WTC11 (cell line): ENCODE results near the gene GLMN. TPM values are rescaled to one million over a fixed set of nuclear protein-coding genes. Genes with fewer than 3 reads are reported as not detected.

Source experiments
- ATAC-seq: fragments of 200-7000 bp; cut with Tn5 transposase; 2 replicates; pipeline ENCODE4 v1.10.0; 2021; ENCODE audit warnings: mild to moderate bottlenecking, moderate library complexity
- CTCF ChIA-PET: fragments of 300-600 bp; sonication (Branson Sonifier 250); formaldehyde crosslinking; loops from one replicate; lab custom pipeline; 2021; ENCODE audit warnings: antibody characterized with exemption; lab: Charles Lee
- POLR2A ChIA-PET: fragments of 350-600 bp; sonication (Branson Sonifier 250); formaldehyde crosslinking; loops from one replicate; lab custom pipeline; 2021; ENCODE audit warnings: antibody characterized with exemption; lab: Charles Lee
- DNase-seq: peaks from one replicate; pipeline ENCODE4 v3.0.0; 2021; ENCODE audit warnings: low spot score
- H3K27ac Mint-ChIP-seq: 2 replicates; pipeline ENCODE4 v1.8.0; 2021; ENCODE audit warnings: mixed read lengths
- H3K27me3 Mint-ChIP-seq: 2 replicates; pipeline ENCODE4 v1.8.0; 2021; ENCODE audit warnings: low read depth, mild to moderate bottlenecking, moderate library complexity, mixed read lengths
- H3K36me3 Mint-ChIP-seq: 2 replicates; pipeline ENCODE4 v1.8.0; 2021; ENCODE audit warnings: mixed read lengths
- H3K4me1 Mint-ChIP-seq: 2 replicates; pipeline ENCODE4 v1.8.0; 2022; ENCODE audit warnings: mixed read lengths
- H3K4me3 Mint-ChIP-seq: 2 replicates; pipeline ENCODE4 v1.8.0; 2021; ENCODE audit warnings: mild to moderate bottlenecking, moderate library complexity, mixed read lengths
- H3K9me3 Mint-ChIP-seq: 2 replicates; pipeline ENCODE4 v1.8.0; 2021; ENCODE audit warnings: mixed read lengths
- ATF6 ChIP-seq: sonication (generic); formaldehyde crosslinking; IDR thresholded peaks from 2 replicates; pipeline ENCODE4 v1.8.1; 2023; ENCODE audit warnings: mild to moderate bottlenecking, missing genetic modification reagents
- HMGA2 ChIP-seq: fragments of 250-450 bp; sonication (Bioruptor Pico); IDR thresholded peaks from 2 replicates; pipeline ENCODE4 v1.4.0; 2021; ENCODE audit warnings: mild to moderate bottlenecking, moderate library complexity
- IRF2 ChIP-seq: sonication (generic); formaldehyde crosslinking; IDR thresholded peaks from 2 replicates; pipeline ENCODE4 v1.8.0; 2022; ENCODE audit warnings: low read depth, missing genetic modification reagents, borderline replicate concordance
- JAZF1 ChIP-seq: fragments of 250-450 bp; sonication (Bioruptor Pico); IDR thresholded peaks from 2 replicates; pipeline ENCODE4 v1.9.0; 2021; ENCODE audit warnings: moderate library complexity, mild to moderate bottlenecking, inconsistent platforms
- MXD4 ChIP-seq: fragments of 250-450 bp; sonication (Bioruptor Pico); IDR thresholded peaks from 2 replicates; pipeline ENCODE4 v1.8.0; 2021; ENCODE audit warnings: mild to moderate bottlenecking, moderate library complexity, borderline replicate concordance
- PRRX2 ChIP-seq: fragments of 250-450 bp; sonication (Bioruptor Pico); IDR thresholded peaks from 2 replicates; pipeline ENCODE4 v1.8.0; 2021; ENCODE audit warnings: mild to moderate bottlenecking
- SOX15 ChIP-seq: fragments of 250-450 bp; sonication (Bioruptor Pico); IDR thresholded peaks from 2 replicates; pipeline ENCODE4 v1.9.0; 2021; ENCODE audit warnings: mild to moderate bottlenecking
- USF1 ChIP-seq: sonication (generic); formaldehyde crosslinking; IDR thresholded peaks from 2 replicates; pipeline ENCODE4 v1.8.0; 2022; ENCODE audit warnings: mild to moderate bottlenecking, missing genetic modification reagents
- ZBTB21 ChIP-seq: sonication (generic); formaldehyde crosslinking; IDR thresholded peaks from 2 replicates; pipeline ENCODE4 v1.8.1; 2023; ENCODE audit warnings: mild to moderate bottlenecking, missing genetic modification reagents, borderline replicate concordance
- ZNF232 ChIP-seq: sonication (generic); formaldehyde crosslinking; IDR thresholded peaks from 2 replicates; pipeline ENCODE4 v1.8.0; 2022; ENCODE audit warnings: mild to moderate bottlenecking, missing genetic modification reagents
- ZNF671 ChIP-seq: fragments of 250-450 bp; sonication (Bioruptor Pico); IDR thresholded peaks from 2 replicates; pipeline ENCODE4 v1.8.0; 2021; ENCODE audit warnings: mild to moderate bottlenecking
- total RNA-seq: library from RNA; stranded (reverse); gene quantifications from 3 replicates; pipeline ENCODE4 v1.2.3, GENCODE V29; 2021
- TF ChIP-seq, protein P1 (sequence below): fragments of 250-450 bp; sonication (Bioruptor Pico); IDR thresholded peaks from 2 replicates; pipeline ENCODE4 v1.8.0; 2021; ENCODE audit warnings: mild to moderate bottlenecking
- TF ChIP-seq, protein P2 (sequence below): sonication (generic); formaldehyde crosslinking; IDR thresholded peaks from 2 replicates; pipeline ENCODE4 v1.8.1; 2022; ENCODE audit warnings: mild to moderate bottlenecking, missing genetic modification reagents, moderate library complexity, borderline replicate concordance
- TF ChIP-seq, protein P3 (sequence below): sonication (generic); formaldehyde crosslinking; IDR thresholded peaks from 2 replicates; pipeline ENCODE4 v1.8.1; 2023; ENCODE audit warnings: mild to moderate bottlenecking, moderate library complexity, missing genetic modification reagents

Gene GLMN
- total RNA-seq, 1 experiment from 2014 or later: 20.9 TPM

- TF ChIP-seq IRF2 (CRISPR knock-in tag) (no peak), PRRX2 (no peak), ZBTB21 (CRISPR knock-in tag) (no peak), ZNF232 (CRISPR knock-in tag) (no peak), ZNF671 (CRISPR knock-in tag) (no peak), USF1 (CRISPR knock-in tag) (no peak), ATF6 (CRISPR knock-in tag) (no peak), JAZF1 (CRISPR knock-in tag) (no peak)
- TF ChIP-seq, protein P1, sequence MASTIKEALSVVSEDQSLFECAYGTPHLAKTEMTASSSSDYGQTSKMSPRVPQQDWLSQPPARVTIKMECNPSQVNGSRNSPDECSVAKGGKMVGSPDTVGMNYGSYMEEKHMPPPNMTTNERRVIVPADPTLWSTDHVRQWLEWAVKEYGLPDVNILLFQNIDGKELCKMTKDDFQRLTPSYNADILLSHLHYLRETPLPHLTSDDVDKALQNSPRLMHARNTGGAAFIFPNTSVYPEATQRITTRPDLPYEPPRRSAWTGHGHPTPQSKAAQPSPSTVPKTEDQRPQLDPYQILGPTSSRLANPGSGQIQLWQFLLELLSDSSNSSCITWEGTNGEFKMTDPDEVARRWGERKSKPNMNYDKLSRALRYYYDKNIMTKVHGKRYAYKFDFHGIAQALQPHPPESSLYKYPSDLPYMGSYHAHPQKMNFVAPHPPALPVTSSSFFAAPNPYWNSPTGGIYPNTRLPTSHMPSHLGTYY (CRISPR knock-in tag): no peak
- TF ChIP-seq, protein P2, sequence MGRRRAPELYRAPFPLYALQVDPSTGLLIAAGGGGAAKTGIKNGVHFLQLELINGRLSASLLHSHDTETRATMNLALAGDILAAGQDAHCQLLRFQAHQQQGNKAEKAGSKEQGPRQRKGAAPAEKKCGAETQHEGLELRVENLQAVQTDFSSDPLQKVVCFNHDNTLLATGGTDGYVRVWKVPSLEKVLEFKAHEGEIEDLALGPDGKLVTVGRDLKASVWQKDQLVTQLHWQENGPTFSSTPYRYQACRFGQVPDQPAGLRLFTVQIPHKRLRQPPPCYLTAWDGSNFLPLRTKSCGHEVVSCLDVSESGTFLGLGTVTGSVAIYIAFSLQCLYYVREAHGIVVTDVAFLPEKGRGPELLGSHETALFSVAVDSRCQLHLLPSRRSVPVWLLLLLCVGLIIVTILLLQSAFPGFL (CRISPR knock-in tag): no peak
- TF ChIP-seq, protein P3, sequence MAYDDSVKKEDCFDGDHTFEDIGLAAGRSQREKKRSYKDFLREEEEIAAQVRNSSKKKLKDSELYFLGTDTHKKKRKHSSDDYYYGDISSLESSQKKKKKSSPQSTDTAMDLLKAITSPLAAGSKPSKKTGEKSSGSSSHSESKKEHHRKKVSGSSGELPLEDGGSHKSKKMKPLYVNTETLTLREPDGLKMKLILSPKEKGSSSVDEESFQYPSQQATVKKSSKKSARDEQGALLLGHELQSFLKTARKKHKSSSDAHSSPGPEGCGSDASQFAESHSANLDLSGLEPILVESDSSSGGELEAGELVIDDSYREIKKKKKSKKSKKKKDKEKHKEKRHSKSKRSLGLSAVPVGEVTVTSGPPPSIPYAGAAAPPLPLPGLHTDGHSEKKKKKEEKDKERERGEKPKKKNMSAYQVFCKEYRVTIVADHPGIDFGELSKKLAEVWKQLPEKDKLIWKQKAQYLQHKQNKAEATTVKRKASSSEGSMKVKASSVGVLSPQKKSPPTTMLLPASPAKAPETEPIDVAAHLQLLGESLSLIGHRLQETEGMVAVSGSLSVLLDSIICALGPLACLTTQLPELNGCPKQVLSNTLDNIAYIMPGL (CRISPR knock-in tag): no peak
- CTCF ChIA-PET: no interaction called here
- POLR2A ChIA-PET: no interaction called here
- no peaks in the 10 kb centered on the region for H3K4me1 Mint-ChIP-seq
- H3K27me3 Mint-ChIP-seq: no peaks in the 10 kb centered on the region
- no peak overlapping the region for H3K27ac Mint-ChIP-seq
- no peak overlapping the region for H3K4me3 Mint-ChIP-seq
- ATAC-seq (no peak), DNase-seq (no peak)
- H3K36me3 Mint-ChIP-seq: peaks cover 45% of the 10 kb centered on the region
- no peaks in the 10 kb centered on the region for H3K9me3 Mint-ChIP-seq
These were observed 21.6 kb downstream of the GLMN start for GRCh38 chr1:92277105-92277723.

- H3K4me3 Mint-ChIP-seq: no peak overlapping the region
- no peak overlapping the region for H3K27ac Mint-ChIP-seq
- peak; percentile 91 for TF ChIP-seq HMGA2 (CRISPR knock-in tag)
- TF ChIP-seq, protein P1 (CRISPR knock-in tag): no peak
- no peak for TF ChIP-seq MXD4 (CRISPR knock-in tag)
- no peak for TF ChIP-seq SOX15 (CRISPR knock-in tag)
- TF ChIP-seq, all 79 proteins: peak for 1
- Mint-ChIP-seq H3K27me3 (no peaks in the 10 kb centered on the region), H3K36me3 (peaks cover 47% of the 10 kb centered on the region), H3K9me3 (no peaks in the 10 kb centered on the region), H3K4me1 (no peaks in the 10 kb centered on the region)
- DNase-seq: no peak
- CTCF ChIA-PET: no interaction called here
- ATAC-seq: no peak
- POLR2A ChIA-PET: no interaction called here
These were observed 22.7 kb downstream of the GLMN start for GRCh38 chr1:92276082-92276481.
